ENCODE data around the gene NEB. TPM values are rescaled to one million over a fixed set of nuclear protein-coding genes. Genes with fewer than 3 reads are reported as not detected.

Gene NEB
- total and polyA plus RNA-seq, 2 of the 13 experiments (the other 11 are each of a cell fraction or from before 2014, with no cell fraction given): 0.21 to 0.24 TPM

DNA sequence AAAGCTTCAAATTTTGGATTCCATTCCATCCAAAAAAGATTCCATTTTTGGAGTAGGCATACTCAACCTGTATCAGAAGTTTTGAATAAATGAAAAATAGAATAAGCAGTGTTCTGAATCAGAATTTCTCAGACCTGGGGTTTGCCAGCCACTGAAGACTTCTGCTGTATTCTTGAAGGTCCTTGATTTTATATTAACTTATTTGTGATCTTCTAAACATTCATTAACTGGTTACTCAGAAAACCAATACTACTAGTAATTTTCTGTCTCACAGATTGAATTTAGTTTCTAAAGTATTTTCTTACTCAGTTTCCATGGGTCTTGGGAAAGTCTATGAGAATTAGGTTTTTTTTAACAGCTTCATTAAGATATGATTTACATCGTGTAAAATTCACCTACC lies 263.7 kb downstream of the NEB start:
- in situ Hi-C loops (cut with HindIII; ENCODE audit: extremely low pct_ligation_motif_present, low pct_unique_long_range_greater_than_20kb) (loop anchor here (25.0 kb wide), 1 partner anchor 1192 kb away; no protein-coding TSS in a partner anchor), intact Hi-C loops (cut with micrococcal nuclease; ENCODE audit: unreplicated experiment) (loop anchor here (5.0 kb wide), 1 partner anchor 557 kb away; no protein-coding TSS in a partner anchor)
- no peaks in the 10 kb centered on the region for H3K27me3 ChIP-seq (ENCODE audit: control insufficient read depth in 1 of 2, insufficient read depth in 2 of 2, low read length in 2 of 2)
- BruUV-seq (replicated peaks): no TSS peak
- no peak overlapping the region for H3K4me2 ChIP-seq (ENCODE audit: low read depth, low read length)
- no peak overlapping the region for H3K9ac ChIP-seq (ENCODE audit: insufficient read depth, low read depth, low read length)
- no peak overlapping the region for H3K27ac ChIP-seq (ENCODE audit: extremely low read length, insufficient read depth, low read length)
- H2AFZ ChIP-seq (ENCODE audit: low read length): no peak overlapping the region
- ATAC-seq (no peak), FAIRE-seq (no peak), DNase-seq (ENCODE audit: low spot score) (no peak)
- H3K36me3 ChIP-seq (replicated peaks in 1 of 2; ENCODE audit: control insufficient read depth in 1 of 2, insufficient read depth in 2 of 2, low read length in 2 of 2): peaks cover 21 to 84% of the 10 kb centered on the region in 2 experiments
- H3K4me1 ChIP-seq (ENCODE audit: insufficient read depth, low read length): no peaks in the 10 kb centered on the region
- H3K9me3 ChIP-seq (ENCODE audit: low read length): no peaks in the 10 kb centered on the region
- ChIA-PET POLR2A (no interaction called here), CTCF (ENCODE audit: low intra/inter-chr PET ratio, low total read pairs) (no interaction called here)
- TF ChIP-seq, protein P1, sequence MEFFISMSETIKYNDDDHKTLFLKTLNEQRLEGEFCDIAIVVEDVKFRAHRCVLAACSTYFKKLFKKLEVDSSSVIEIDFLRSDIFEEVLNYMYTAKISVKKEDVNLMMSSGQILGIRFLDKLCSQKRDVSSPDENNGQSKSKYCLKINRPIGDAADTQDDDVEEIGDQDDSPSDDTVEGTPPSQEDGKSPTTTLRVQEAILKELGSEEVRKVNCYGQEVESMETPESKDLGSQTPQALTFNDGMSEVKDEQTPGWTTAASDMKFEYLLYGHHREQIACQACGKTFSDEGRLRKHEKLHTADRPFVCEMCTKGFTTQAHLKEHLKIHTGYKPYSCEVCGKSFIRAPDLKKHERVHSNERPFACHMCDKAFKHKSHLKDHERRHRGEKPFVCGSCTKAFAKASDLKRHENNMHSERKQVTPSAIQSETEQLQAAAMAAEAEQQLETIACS (CRISPR knock-in tag; IDR thresholded peaks at IDR 0.05): no peak
- TF ChIP-seq SRY (CRISPR knock-in tag; IDR thresholded peaks at IDR 0.05) (no peak), ZNF10 (CRISPR knock-in tag; IDR thresholded peaks at IDR 0.05; ENCODE audit: borderline replicate concordance, low read depth) (no peak), CAMTA2 (CRISPR knock-in tag; IDR thresholded peaks at IDR 0.05; ENCODE audit: borderline replicate concordance) (no peak), ZFYVE20 (CRISPR knock-in tag; IDR thresholded peaks at IDR 0.05; ENCODE audit: borderline replicate concordance, low read depth) (no peak), ZFX (CRISPR knock-in tag; IDR thresholded peaks at IDR 0.05; ENCODE audit: low read depth) (no peak), ZNF598 (CRISPR knock-in tag; IDR thresholded peaks at IDR 0.05; ENCODE audit: borderline replicate concordance) (no peak), RFX3 (CRISPR knock-in tag; IDR thresholded peaks at IDR 0.05) (no peak), TRIM24 (CRISPR knock-in tag; IDR thresholded peaks at IDR 0.05) (no peak), ZMYM4 (CRISPR knock-in tag; IDR thresholded peaks at IDR 0.05) (no peak), FOXO1 (CRISPR knock-in tag; IDR thresholded peaks at IDR 0.05) (no peak), RBFOX2 (IDR thresholded peaks at IDR 0.05; ENCODE audit: low read depth, low read length) (no peak), ZNF34 (CRISPR knock-in tag; IDR thresholded peaks at IDR 0.05; ENCODE audit: borderline replicate concordance) (no peak), ZNF629 (CRISPR knock-in tag; conservative IDR thresholded peaks at IDR 0.05) (no peak), KDM2A (CRISPR knock-in tag; IDR thresholded peaks at IDR 0.05; ENCODE audit: borderline replicate concordance, low read depth) (no peak), ZEB1 (IDR thresholded peaks at IDR 0.05; ENCODE audit: insufficient replicate concordance, low read depth) (no peak)
- TF ChIP-seq, protein P2, sequence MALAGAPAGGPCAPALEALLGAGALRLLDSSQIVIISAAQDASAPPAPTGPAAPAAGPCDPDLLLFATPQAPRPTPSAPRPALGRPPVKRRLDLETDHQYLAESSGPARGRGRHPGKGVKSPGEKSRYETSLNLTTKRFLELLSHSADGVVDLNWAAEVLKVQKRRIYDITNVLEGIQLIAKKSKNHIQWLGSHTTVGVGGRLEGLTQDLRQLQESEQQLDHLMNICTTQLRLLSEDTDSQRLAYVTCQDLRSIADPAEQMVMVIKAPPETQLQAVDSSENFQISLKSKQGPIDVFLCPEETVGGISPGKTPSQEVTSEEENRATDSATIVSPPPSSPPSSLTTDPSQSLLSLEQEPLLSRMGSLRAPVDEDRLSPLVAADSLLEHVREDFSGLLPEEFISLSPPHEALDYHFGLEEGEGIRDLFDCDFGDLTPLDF (CRISPR knock-in tag; IDR thresholded peaks at IDR 0.05): no peak
- TF ChIP-seq, protein P3, sequence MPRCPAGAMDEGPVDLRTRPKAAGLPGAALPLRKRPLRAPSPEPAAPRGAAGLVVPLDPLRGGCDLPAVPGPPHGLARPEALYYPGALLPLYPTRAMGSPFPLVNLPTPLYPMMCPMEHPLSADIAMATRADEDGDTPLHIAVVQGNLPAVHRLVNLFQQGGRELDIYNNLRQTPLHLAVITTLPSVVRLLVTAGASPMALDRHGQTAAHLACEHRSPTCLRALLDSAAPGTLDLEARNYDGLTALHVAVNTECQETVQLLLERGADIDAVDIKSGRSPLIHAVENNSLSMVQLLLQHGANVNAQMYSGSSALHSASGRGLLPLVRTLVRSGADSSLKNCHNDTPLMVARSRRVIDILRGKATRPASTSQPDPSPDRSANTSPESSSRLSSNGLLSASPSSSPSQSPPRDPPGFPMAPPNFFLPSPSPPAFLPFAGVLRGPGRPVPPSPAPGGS (CRISPR knock-in tag; IDR thresholded peaks at IDR 0.05): no peak
- WGBS (ENCODE audit: low lambda C conversion rate): 98% methylated on average over 1 of the region's 1 CpG
- H3K79me2 ChIP-seq (ENCODE audit: insufficient read depth, low read length): no peaks in the 10 kb centered on the region
- H3K4me3 ChIP-seq (replicated peaks in 1 of 3; ENCODE audit: insufficient read depth in 1 of 3, low read depth in 2 of 3, low read length in 3 of 3): no peak overlapping the region
- H4K20me1 ChIP-seq (ENCODE audit: insufficient read depth, low read length): no peaks in the 10 kb centered on the region
